HepG2 (cell line): Measurements from ENCODE around the gene IFT57.

Source experiments
- KLF15 ChIP-seq: sonication (generic); formaldehyde crosslinking; IDR thresholded peaks from 2 replicates; pipeline ENCODE4 v1.8.1; 2023; ENCODE audit warnings: borderline replicate concordance, mild to moderate bottlenecking, inconsistent platforms, missing genetic modification reagents, mixed read lengths
- TAF1 ChIP-seq: sonication (generic); formaldehyde crosslinking; IDR thresholded peaks from 2 replicates; pipeline ENCODE4 v1.4.0; 2020; ENCODE audit warnings: missing genetic modification reagents

DNA sequence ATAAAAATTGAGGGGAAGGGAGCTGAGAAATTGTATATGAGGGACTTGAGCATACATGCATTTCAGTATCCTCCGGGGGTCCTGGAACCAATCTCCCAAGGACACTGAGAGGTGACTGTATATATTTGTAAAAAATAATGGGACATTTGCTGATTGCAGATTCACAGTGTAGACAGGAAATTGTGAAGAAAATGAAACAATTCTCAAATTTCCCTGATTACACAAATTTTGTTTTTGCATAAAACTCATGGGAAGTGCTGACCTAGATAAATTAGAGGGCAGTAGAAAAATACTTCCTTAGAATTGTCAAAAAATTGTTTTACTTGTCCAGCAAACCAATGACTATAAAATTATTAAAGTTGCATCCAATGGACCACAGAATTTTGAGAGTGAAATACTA, 64.0 kb downstream of the IFT57 start:
- TF ChIP-seq KLF15 (no peak), TAF1 (CRISPR knock-in tag) (no peak)
